Natural killer cell treated with Interleukin-12 subunit alpha and Interleukin-12 subunit beta and Interleukin-15 and Interleukin-18, amount 100 ng/mL, for 72 hours (primary cell): Measurements from ENCODE around the gene RBBP8NL. TPM values are rescaled to one million over a fixed set of nuclear protein-coding genes. Genes with fewer than 3 reads are reported as not detected.

Experiments used
- ATAC-seq, 2 donors: fragments of 150-1000 bp; cut with Tn5 transposase in 1 of 2; sonication (Bioruptor Pico), chemical (Tn5 transposase) in 1 of 2; 2 replicates each; pipeline ENCODE4 v1.10.0; 2021
- DNase-seq: peaks from one replicate; pipeline ENCODE4 v3.0.0; 2022; ENCODE audit warnings: low spot score
- H3K27ac Mint-ChIP-seq, 2 donors: 1 replicate in 1 of 2; 2 replicates in 1 of 2; pipeline ENCODE4 v1.8.0; 2022; ENCODE audit warnings: mixed read lengths in 2 of 2, mild to moderate bottlenecking in 1 of 2, moderate library complexity in 1 of 2
- H3K27me3 Mint-ChIP-seq, 2 donors: 1 replicate in 1 of 2; 2 replicates in 1 of 2; pipeline ENCODE4 v1.8.0; 2022; ENCODE audit warnings: mixed read lengths in 2 of 2
- H3K36me3 Mint-ChIP-seq: one replicate; pipeline ENCODE4 v1.8.0; 2022; ENCODE audit warnings: mixed read lengths
- H3K4me1 Mint-ChIP-seq, 2 donors: 1 replicate in 1 of 2; 2 replicates in 1 of 2; pipeline ENCODE4 v1.8.0; 2022; ENCODE audit warnings: low read depth in 2 of 2, mixed read lengths in 2 of 2, mild to moderate bottlenecking in 1 of 2
- H3K4me3 Mint-ChIP-seq: one replicate; pipeline ENCODE4 v1.8.0; 2022; ENCODE audit warnings: mixed read lengths
- H3K9me3 Mint-ChIP-seq: 2 replicates; pipeline ENCODE4 v1.8.0; 2022; ENCODE audit warnings: mixed read lengths
- total RNA-seq, 2 donors: library from RNA; stranded (reverse); gene quantifications; one replicate each; pipeline ENCODE4 v1.2.3, GENCODE V29; 2022

RBBP8NL gene
- total RNA-seq, 2 donors from 2014 or later: not detected

GRCh38 chr20:62444286-62444685, 16.9 kb upstream of the RBBP8NL start:
- no peak overlapping the region for H3K27ac Mint-ChIP-seq
- no peak for DNase-seq
- H3K4me3 Mint-ChIP-seq: no peak overlapping the region
- no peaks in the 10 kb centered on the region for H3K4me1 Mint-ChIP-seq
- H3K36me3 Mint-ChIP-seq: no peaks in the 10 kb centered on the region
- peaks cover 0 to 6% of the 10 kb centered on the region in 2 donors for H3K27me3 Mint-ChIP-seq
- ATAC-seq: no peak
- H3K9me3 Mint-ChIP-seq: no peaks in the 10 kb centered on the region

DNA sequence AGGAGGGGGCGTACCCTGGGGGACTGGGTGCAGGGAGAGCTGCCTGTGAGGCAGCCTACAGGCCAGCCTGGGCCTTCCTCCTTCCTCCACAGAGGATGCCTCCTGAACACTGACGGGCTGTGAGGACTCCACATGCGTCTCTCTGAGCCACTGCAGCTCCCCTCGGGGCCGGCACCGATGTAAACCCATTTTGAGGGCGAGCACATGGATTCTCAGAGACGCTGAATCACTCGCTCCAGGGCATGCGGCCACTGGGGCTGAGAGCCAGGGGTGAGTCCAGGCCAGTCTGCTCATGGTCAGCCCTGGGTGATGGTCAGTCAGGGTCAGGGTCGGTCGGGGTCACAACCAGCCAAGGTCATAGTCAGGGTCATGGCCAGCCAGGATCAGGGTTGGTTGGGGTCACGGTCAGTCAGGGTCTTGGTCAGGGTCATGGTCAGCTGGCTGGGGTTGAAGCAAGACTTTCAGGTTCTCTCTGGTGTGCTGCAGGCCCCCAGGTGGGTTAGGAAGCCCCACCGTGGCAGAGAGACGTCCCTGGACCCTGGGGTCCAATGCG, 14.7 kb upstream of the RBBP8NL start:
- Mint-ChIP-seq H3K4me3 (no peak overlapping the region), H3K27ac (no peak overlapping the region), H3K36me3 (no peaks in the 10 kb centered on the region), H3K9me3 (no peaks in the 10 kb centered on the region), H3K27me3 (peaks cover 0 to 6% of the 10 kb centered on the region in 2 donors), H3K4me1 (no peaks in the 10 kb centered on the region)
- no peak for ATAC-seq
- DNase-seq: no peak

GRCh38 chr20:62439218-62439617, 11.9 kb upstream of the RBBP8NL start:
- Mint-ChIP-seq H3K27ac (no peak overlapping the region), H3K36me3 (no peaks in the 10 kb centered on the region), H3K4me3 (no peak overlapping the region), H3K27me3 (peaks cover 10 to 14% of the 10 kb centered on the region in 2 donors), H3K4me1 (no peaks in the 10 kb centered on the region), H3K9me3 (no peaks in the 10 kb centered on the region)
- ATAC-seq: no peak
- no peak for DNase-seq

GRCh38 chr20:62437927-62438326, 10.6 kb upstream of the RBBP8NL start:
- ATAC-seq (peak in 1 of 2 donors; percentile 3), DNase-seq (no peak)
- Mint-ChIP-seq H3K27me3 (peaks cover 16 to 17% of the 10 kb centered on the region in 2 donors), H3K4me3 (no peak overlapping the region), H3K36me3 (no peaks in the 10 kb centered on the region), H3K4me1 (no peaks in the 10 kb centered on the region), H3K9me3 (no peaks in the 10 kb centered on the region), H3K27ac (no peak overlapping the region)

DNA sequence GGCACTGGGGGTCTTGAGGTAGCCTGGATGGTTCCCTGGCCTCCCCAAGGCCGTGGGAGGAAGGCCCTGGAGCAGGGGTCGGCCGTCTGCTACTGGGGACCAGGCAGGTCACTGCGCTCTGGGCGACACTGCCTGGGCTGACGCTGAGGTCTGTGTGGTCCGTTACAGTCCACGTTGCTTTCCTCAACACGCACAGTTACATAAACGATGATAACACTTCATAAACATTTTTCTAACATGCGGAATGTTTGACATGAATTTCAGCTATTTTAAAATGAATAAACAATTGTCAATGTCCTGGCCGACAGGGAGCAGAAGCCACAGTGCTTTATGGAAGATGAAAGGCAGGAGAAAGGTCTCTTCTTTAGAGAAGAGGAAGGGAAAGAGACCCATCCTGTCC, 10.2 kb upstream of the RBBP8NL start:
- Mint-ChIP-seq H3K27ac (no peak overlapping the region), H3K27me3 (peaks cover 15 to 16% of the 10 kb centered on the region in 2 donors), H3K36me3 (no peaks in the 10 kb centered on the region), H3K4me1 (no peaks in the 10 kb centered on the region), H3K9me3 (no peaks in the 10 kb centered on the region), H3K4me3 (no peak overlapping the region)
- ATAC-seq (no peak), DNase-seq (no peak)

DNA sequence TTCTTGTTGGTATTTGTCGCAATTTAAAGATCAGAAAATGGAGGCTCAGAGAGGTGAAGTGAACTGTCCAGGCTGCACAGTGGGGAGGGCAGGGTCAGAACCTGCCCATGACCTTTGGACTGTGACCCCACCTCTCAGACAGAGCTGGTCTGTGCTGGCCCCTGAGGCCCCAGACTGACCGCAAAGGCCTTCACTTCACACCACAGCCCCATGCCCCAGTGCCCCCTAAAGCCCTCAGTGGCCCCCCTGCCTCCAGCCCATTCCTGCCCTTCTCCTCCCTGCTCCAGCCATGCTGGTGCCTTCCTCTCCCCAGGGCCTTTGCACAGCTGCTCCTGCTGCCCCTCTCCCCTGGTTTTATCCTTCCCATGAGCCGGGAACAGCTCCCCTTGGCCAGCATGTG, 9.4 kb upstream of the RBBP8NL start:
- Mint-ChIP-seq H3K4me1 (no peaks in the 10 kb centered on the region), H3K4me3 (no peak overlapping the region), H3K27me3 (peaks cover 15 to 17% of the 10 kb centered on the region in 2 donors), H3K9me3 (no peaks in the 10 kb centered on the region), H3K36me3 (no peaks in the 10 kb centered on the region), H3K27ac (no peak overlapping the region)
- DNase-seq: no peak
- no peak for ATAC-seq

DNA sequence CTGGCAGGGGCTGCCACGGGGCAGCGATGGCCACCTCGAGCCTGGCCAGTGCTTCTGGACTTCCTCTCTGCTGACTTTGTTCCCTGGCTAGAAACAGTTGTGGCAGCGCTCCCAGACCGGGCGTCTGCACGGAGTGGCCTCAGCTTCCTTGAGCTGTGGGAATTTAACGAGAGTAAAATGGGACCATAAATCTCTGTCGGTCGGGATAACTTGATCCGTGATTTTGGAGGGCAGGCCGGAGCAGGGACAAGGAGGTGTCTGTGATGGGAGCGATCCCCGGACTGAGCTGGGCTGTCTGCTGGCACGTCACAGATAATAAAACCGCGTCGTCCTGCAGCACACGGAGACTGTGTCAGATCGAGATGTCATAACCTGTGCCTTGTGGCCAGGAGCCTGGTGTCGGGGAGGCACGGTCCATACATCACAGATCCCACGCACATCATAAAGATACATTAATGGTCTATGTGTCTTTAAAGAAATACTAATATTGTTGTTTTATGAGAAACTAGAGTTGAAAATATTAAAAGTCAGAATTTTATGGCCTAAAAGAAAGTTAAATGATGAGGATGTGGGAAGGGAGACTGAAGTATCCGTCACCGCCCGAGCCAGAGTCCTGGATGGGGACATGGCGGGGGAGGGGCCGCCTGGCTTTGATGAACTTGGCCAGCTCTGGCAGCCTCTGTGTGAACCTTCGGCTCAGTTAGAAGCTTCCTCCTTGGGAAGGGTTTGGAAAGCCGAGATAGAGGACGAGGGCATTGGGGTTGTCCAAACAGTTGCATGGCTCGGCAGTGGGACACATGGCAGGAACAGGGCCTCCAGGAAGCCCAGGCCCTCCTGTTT, 6.5 kb upstream of the RBBP8NL start:
- ATAC-seq: no peak
- Mint-ChIP-seq H3K36me3 (no peaks in the 10 kb centered on the region), H3K4me1 (peaks cover 0 to under 1% of the 10 kb centered on the region in 2 donors), H3K27ac (no peak overlapping the region), H3K9me3 (no peaks in the 10 kb centered on the region), H3K4me3 (no peak overlapping the region), H3K27me3 (peaks cover 15 to 23% of the 10 kb centered on the region in 2 donors)
- no peak for DNase-seq

DNA sequence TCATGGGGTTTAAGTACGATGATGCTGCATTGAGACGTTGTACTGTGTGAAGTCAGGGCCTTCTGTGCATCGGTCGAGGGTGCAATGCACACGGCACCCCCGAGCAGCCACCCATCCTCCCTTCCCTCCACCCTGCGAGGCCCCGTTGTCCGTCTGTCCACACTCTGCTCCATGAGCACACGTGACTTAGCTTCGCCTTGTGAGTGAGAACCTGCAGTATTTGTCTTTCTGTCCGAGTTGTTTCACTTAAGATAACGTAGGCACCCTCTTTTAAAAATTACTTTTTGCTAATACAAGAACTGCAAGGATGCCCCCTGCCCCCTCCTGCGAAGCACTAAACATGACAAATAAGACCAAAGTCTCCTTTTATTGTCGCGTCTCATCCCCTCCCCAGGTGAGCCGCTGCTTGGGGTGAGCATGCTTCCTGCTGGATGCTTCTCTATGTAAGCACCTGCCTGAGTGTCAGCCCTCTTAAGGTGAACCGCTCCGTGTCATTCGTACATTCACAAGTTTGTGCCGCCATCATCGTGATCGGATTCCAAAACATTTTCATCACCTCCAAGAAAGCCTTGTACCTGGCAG, 3.6 kb upstream of the RBBP8NL start:
- Mint-ChIP-seq H3K4me1 (peaks cover 0 to 3% of the 10 kb centered on the region in 2 donors), H3K27me3 (peaks cover 15 to 23% of the 10 kb centered on the region in 2 donors), H3K9me3 (no peaks in the 10 kb centered on the region), H3K36me3 (no peaks in the 10 kb centered on the region), H3K4me3 (no peak overlapping the region), H3K27ac (no peak overlapping the region)
- ATAC-seq (no peak), DNase-seq (no peak)

DNA sequence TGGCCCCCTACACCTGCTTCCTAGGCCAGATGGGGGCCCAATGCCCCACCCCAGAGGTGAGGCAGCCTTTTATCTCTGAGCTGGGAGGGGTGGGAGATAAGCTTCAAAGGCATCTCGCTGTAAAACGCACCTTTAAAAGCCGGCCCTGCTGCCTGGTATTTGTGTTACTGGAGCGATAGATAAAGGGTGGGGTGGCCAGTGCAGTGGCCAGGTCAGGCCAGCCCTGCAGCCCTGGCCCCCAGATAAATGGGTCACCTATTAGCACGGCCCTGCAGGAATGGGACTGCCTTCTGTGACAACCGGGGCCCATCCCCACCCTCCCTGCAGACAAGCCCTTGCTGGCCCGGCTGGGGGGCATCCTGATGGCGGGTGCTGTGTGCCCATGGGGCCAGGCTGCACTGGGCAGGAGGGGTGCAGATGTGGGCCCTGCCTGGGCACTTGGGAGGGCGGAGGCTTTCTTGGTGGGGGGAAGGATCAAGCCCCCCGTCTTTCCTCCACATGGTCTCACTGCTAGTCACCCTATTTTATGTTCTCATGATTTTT, 3.0 kb upstream of the RBBP8NL start:
- H3K9me3 Mint-ChIP-seq: no peaks in the 10 kb centered on the region
- H3K27ac Mint-ChIP-seq: no peak overlapping the region
- peaks cover 0 to 3% of the 10 kb centered on the region in 2 donors for H3K4me1 Mint-ChIP-seq
- ATAC-seq (no peak), DNase-seq (no peak)
- no peak overlapping the region for H3K4me3 Mint-ChIP-seq
- no peaks in the 10 kb centered on the region for H3K36me3 Mint-ChIP-seq
- peaks cover 12 to 20% of the 10 kb centered on the region in 2 donors for H3K27me3 Mint-ChIP-seq

DNA sequence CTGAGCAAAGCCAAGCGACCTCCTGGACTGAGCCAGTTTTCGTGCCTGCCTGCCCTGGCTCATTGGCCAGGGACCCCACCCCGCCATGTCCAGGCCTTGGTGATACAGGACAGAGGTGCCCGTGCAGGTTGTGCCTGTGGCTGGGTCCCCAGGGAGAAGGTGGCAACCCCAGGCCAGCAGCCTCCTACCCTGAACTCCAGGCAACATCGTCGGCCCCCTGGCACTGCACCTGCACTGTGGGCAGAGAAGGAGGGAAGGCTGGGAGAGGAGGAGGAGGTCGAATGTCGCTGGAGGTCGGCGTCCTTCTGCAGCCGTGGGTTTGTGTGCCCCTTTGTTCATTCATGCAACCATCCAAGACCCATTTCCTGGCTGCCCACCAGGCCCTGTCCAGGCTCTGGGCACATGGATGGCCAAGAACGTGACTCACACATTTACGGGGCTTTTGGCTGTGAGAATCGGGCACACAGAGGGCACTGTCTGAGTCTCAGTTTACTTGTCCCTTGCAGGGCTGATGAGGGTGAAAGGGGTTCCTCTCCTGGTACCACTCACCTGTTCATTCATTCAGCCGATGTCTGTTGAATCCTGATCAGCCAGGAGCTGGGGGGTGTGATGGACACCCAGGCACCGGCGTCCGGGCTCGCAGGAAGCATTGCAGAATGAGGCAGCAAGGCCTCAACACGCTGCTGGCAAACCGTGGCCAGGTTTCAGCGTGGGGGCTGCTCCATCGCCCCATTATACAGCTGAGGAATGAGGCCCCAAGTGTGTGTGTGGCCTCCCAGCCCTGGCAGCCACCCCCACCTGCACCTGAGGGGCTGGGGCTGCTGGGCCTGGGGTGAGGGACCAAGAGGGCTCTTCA, 2.3 kb upstream of the RBBP8NL start:
- DNase-seq (no peak), ATAC-seq (no peak)
- no peak overlapping the region for H3K4me3 Mint-ChIP-seq
- no peak overlapping the region for H3K27ac Mint-ChIP-seq
- H3K9me3 Mint-ChIP-seq: no peaks in the 10 kb centered on the region
- peaks cover 6 to 17% of the 10 kb centered on the region in 2 donors for H3K27me3 Mint-ChIP-seq
- no peaks in the 10 kb centered on the region for H3K36me3 Mint-ChIP-seq
- peaks cover 0 to 3% of the 10 kb centered on the region in 2 donors for H3K4me1 Mint-ChIP-seq

DNA sequence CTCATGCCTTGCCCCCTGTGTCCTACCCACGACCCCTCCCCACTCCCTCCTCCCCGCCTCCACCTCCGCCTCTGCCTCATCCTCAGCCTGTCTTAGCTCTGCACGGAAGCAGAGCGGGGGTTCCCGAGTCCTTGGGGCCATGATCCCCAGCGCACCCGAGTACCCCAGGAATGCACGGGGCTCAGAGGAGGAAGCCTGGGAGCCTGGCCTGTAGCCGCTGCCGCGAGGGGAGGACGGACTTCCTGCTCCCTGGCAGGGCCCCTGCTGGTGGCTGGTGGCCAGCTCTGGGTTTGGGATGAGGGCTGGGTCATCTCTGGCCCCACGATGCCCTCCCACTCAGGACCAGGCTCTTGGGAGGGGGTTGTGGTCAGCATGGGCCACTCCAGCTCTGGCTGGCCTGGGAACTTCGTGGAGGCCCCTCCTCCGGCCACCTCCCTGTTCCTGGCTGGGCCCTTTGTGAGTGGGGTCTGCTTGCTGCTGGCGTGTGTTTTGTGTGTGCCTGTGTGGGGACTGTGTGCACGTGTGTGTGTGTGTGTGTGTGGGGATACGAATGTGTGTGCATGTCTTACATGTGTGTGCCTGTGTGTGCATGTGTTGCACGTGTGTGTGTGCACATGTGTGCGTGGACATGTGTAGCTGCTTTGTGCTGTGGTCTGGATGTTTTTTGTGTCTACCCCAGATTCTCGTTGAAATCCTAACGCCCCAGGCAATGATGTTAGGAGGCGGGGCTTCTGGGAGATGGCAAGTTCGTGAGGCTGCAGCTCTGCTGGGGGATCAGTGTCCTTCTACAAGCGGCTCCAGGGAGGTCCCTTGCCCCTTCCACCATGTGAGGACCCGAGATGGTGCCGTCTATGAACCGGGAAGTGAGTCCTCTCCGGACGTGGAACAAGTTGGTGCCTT, 1.3 kb upstream of the RBBP8NL start:
- Mint-ChIP-seq H3K4me1 (peaks cover 0 to 3% of the 10 kb centered on the region in 2 donors), H3K4me3 (no peak overlapping the region)
- ATAC-seq: no peak

GRCh38 chr20:62428002-62428372, 648 bp upstream of the RBBP8NL start:
- ATAC-seq: no peak
- no peak overlapping the region for H3K27ac Mint-ChIP-seq
- H3K27me3 Mint-ChIP-seq: peaks cover 0 to 7% of the 10 kb centered on the region in 2 donors
- no peaks in the 10 kb centered on the region for H3K9me3 Mint-ChIP-seq
- no peaks in the 10 kb centered on the region for H3K36me3 Mint-ChIP-seq
- DNase-seq: no peak
- H3K4me1 Mint-ChIP-seq: peaks cover 0 to 3% of the 10 kb centered on the region in 2 donors
- no peak overlapping the region for H3K4me3 Mint-ChIP-seq

More for the DNA sequence above, 1.3 kb upstream of the RBBP8NL start:
- no peaks in the 10 kb centered on the region for H3K9me3 Mint-ChIP-seq
- peaks cover 1 to 8% of the 10 kb centered on the region in 2 donors for H3K27me3 Mint-ChIP-seq
- no peak overlapping the region for H3K27ac Mint-ChIP-seq
- H3K36me3 Mint-ChIP-seq: no peaks in the 10 kb centered on the region
- DNase-seq: no peak
